Fibroblast of lung (primary cell): ENCODE data around the gene SLC26A1. TPM values are rescaled to one million over a fixed set of nuclear protein-coding genes. Genes with fewer than 3 reads are reported as not detected.

Source experiments
- DNase-seq, 2 donors: peaks; one replicate each; pipeline versions ENCODE4 v3.0.0 to v3.0.0-alpha.2; 2010; ENCODE audit warnings: low read depth in 2 of 2
- H2AFZ ChIP-seq: 2 replicates; pipeline ENCODE4 v1.5.1; 2012; ENCODE audit warnings: low read length, control low read depth, inconsistent platforms
- H3K27ac ChIP-seq: 2 replicates; pipeline ENCODE4 v1.5.1; 2011; ENCODE audit warnings: low read length, control low read depth; ENCODE audit not compliant: insufficient read depth
- H3K27me3 ChIP-seq: 2 replicates; pipeline ENCODE4 v1.5.1; 2011; ENCODE audit warnings: mild to moderate bottlenecking, low read length; ENCODE audit not compliant: control insufficient read depth, insufficient read depth
- H3K36me3 ChIP-seq: 2 replicates; pipeline ENCODE4 v1.5.1; 2011; ENCODE audit warnings: low read length; ENCODE audit not compliant: control insufficient read depth, insufficient read depth
- H3K4me1 ChIP-seq: 2 replicates; pipeline ENCODE4 v1.5.1; 2011; ENCODE audit warnings: low read length; ENCODE audit not compliant: control insufficient read depth, insufficient read depth; ENCODE audit errors: extremely low read depth
- H3K4me2 ChIP-seq: 2 replicates; pipeline ENCODE4 v1.5.1; 2011; ENCODE audit warnings: low read length, control low read depth; ENCODE audit not compliant: insufficient read depth; ENCODE audit errors: extremely low read depth
- H3K4me3 ChIP-seq, 4 experiments: fragments of 200-600 bp in 1 of 4; sonication (generic) in 1 of 4; replicated peaks in 1 of 4; 2 replicates each; pipeline ENCODE4 v1.5.1; 2011 to 2016; ENCODE audit warnings: low read length in 4 of 4, low read depth in 3 of 4, mild to moderate bottlenecking in 3 of 4, control low read depth in 2 of 4, inconsistent platforms in 1 of 4, mixed read lengths in 1 of 4; ENCODE audit not compliant: insufficient read depth in 1 of 4; ENCODE audit errors: control extremely low read depth in 1 of 4
- H3K79me2 ChIP-seq: 2 replicates; pipeline ENCODE4 v1.5.1; 2012; ENCODE audit warnings: mild to moderate bottlenecking, low read length, inconsistent platforms; ENCODE audit not compliant: control insufficient read depth, insufficient read depth
- H3K9ac ChIP-seq: 2 replicates; pipeline ENCODE4 v1.5.1; 2011; ENCODE audit warnings: mild to moderate bottlenecking, low read length, control low read depth; ENCODE audit not compliant: insufficient read depth
- H3K9me3 ChIP-seq: 2 replicates; pipeline ENCODE4 v1.5.1; 2012; ENCODE audit warnings: low read depth, low read length; ENCODE audit not compliant: control insufficient read depth, insufficient read depth
- H4K20me1 ChIP-seq: 2 replicates; pipeline ENCODE4 v1.5.1; 2011; ENCODE audit warnings: low read length; ENCODE audit not compliant: control insufficient read depth, insufficient read depth; ENCODE audit errors: extremely low read depth
- CTCF ChIP-seq, 2 donors: IDR thresholded peaks in 1 of 2; conservative IDR thresholded peaks in 1 of 2; 1 replicate in 1 of 2; 2 replicates in 1 of 2; pipeline ENCODE4 v1.5.1; 2011 to 2012; ENCODE audit warnings: low read length in 2 of 2, control low read depth in 1 of 2, inconsistent platforms in 1 of 2, low read depth in 1 of 2, mild to moderate bottlenecking in 1 of 2
- EZH2 ChIP-seq: IDR thresholded peaks from 2 replicates; pipeline ENCODE4 v1.5.1; 2012; ENCODE audit warnings: low read length, control low read depth, mild to moderate bottlenecking; ENCODE audit errors: missing control alignments
- polyA plus RNA-seq, 2 donors: library from polyadenylated mRNA; depleted of rRNA in 1 of 2; stranded (reverse) in 1 of 2; unstranded in 1 of 2; fragments of >200 nt; gene quantifications; 2 replicates each; pipeline ENCODE4 v1.2.1, GENCODE V29; 2011 to 2012; ENCODE audit warnings: missing spikeins in 1 of 2
- total RNA-seq: library from RNA; depleted of rRNA; stranded (reverse); fragments of >200 nt; gene quantifications from 2 replicates; pipeline ENCODE4 v1.2.1, GENCODE V29; 2014

Gene SLC26A1
- total and polyA plus RNA-seq, 2 donors (not counting 1 experiment from before 2014, with no cell fraction given), result 0.05 to 0.33 TPM

DNA sequence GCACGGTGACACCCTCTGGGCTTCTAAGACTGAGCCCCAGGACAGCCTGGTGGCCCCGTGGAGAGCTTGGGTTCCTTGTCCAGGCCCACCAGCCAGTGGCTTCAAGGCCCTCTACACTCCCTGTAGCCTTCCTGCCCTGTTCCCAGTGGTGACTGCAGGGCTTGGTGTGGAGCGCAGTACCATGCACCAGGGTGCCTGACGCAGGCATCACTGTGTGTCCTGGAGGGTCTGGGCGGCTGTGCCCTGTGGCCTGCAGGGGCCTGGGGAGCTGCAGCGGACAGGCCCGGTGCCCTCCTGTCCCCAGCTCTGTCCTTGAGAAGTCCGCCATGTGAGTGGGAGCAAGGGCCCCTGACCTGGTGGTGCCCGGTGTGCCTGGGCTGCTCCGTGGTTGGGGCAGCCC, 22.5 kb upstream of the SLC26A1 start:
- no peak for TF ChIP-seq CTCF (conservative IDR thresholded peaks at IDR 0.05 in 1 of 2, IDR thresholded peaks at IDR 0.05 in 1 of 2; ENCODE audit: low read depth in 1 of 2, low read length in 2 of 2)
- no peak for TF ChIP-seq EZH2
- no peak overlapping the region for H2AFZ ChIP-seq
- H3K9me3 ChIP-seq, result no peaks in the 10 kb centered on the region
- no peaks in the 10 kb centered on the region for H3K27me3 ChIP-seq
- no peaks in the 10 kb centered on the region for H3K4me1 ChIP-seq
- no peak for DNase-seq
- no peak overlapping the region for H3K9ac ChIP-seq
- no peak overlapping the region for H3K27ac ChIP-seq
- no peaks in the 10 kb centered on the region for H3K79me2 ChIP-seq
- no peak overlapping the region for H3K4me2 ChIP-seq
- no peaks in the 10 kb centered on the region for H4K20me1 ChIP-seq
- H3K4me3 ChIP-seq, result no peak overlapping the region
- no peaks in the 10 kb centered on the region for H3K36me3 ChIP-seq

GRCh38 chr4:1015179-1015578, 22.0 kb upstream of the SLC26A1 start:
- H3K36me3 ChIP-seq, result no peaks in the 10 kb centered on the region
- no peak overlapping the region for H3K27ac ChIP-seq
- H3K9me3 ChIP-seq, result no peaks in the 10 kb centered on the region
- no peak overlapping the region for H2AFZ ChIP-seq
- H3K4me3 ChIP-seq, result no peak overlapping the region
- H3K9ac ChIP-seq, result no peak overlapping the region
- TF ChIP-seq EZH2, result no peak
- TF ChIP-seq CTCF (conservative IDR thresholded peaks at IDR 0.05 in 1 of 2, IDR thresholded peaks at IDR 0.05 in 1 of 2; ENCODE audit: low read depth in 1 of 2, low read length in 2 of 2), result no peak
- H3K4me1 ChIP-seq, result no peaks in the 10 kb centered on the region
- no peak overlapping the region for H3K4me2 ChIP-seq
- no peaks in the 10 kb centered on the region for H3K27me3 ChIP-seq
- no peaks in the 10 kb centered on the region for H4K20me1 ChIP-seq
- no peaks in the 10 kb centered on the region for H3K79me2 ChIP-seq
- DNase-seq, result no peak

DNA sequence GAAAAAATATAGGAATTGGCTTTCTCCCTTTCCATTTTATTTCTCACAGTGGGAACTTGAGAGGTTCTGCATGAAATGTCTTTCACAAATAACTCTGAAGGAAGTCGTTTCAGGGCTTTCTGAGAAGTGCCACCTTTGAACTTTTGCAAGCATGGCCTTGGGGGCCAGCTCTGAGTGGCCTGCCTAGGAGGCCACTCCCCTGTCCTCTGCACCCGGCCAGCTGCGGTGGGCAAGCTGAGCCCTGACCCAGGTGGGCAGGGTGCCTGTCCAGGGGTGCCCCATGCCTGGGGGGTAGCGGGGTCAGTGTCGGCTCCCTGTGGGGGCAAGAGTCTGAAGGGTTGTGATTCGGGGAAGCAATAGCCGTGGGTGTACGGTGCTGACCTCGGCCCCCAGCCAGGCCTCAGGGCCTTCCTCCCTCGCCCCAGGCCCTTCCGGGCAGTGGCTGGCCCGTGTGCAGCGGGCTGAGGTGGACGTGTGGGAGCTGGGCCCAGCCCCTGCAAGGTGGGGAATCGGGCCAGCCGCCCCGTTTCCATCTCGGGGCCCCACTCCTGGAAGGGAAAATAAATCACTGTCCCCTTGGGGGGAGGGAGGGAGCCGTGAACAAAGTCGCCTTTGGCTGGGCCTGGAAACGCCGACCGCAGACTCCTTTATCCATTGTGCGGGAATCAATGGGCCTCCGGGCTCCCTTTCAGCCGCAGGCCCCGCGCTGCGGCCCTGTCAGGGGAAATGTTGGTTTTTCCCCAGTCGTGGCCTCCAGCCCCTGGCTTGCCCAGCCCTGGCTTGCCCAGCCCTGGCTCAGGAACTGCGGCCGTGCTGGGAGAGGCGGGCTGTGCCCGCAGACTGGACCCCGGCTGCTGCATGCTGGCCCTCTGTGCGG, 21.3 kb upstream of the SLC26A1 start:
- no peak overlapping the region for H3K27ac ChIP-seq
- H3K79me2 ChIP-seq, result no peaks in the 10 kb centered on the region
- no peaks in the 10 kb centered on the region for H3K36me3 ChIP-seq
- H3K4me2 ChIP-seq, result no peak overlapping the region
- H4K20me1 ChIP-seq, result no peaks in the 10 kb centered on the region
- no peak overlapping the region for H2AFZ ChIP-seq
- H3K27me3 ChIP-seq, result no peaks in the 10 kb centered on the region
- no peak for TF ChIP-seq EZH2
- TF ChIP-seq CTCF (conservative IDR thresholded peaks at IDR 0.05 in 1 of 2, IDR thresholded peaks at IDR 0.05 in 1 of 2; ENCODE audit: low read depth in 1 of 2, low read length in 2 of 2), result no peak
- H3K9ac ChIP-seq, result no peak overlapping the region
- H3K4me1 ChIP-seq, result no peaks in the 10 kb centered on the region
- DNase-seq, result no peak
- H3K4me3 ChIP-seq, result no peak overlapping the region
- no peaks in the 10 kb centered on the region for H3K9me3 ChIP-seq
